ENCODE measurements around the gene DENND5A. TPM values are rescaled to one million over a fixed set of nuclear protein-coding genes. Genes with fewer than 3 reads are reported as not detected.

DENND5A gene
- total RNA-seq (2022; extraction: Qiagen RNA extraction; ENCODE audit: low read depth), result 41.6 to 52.5 TPM (median 43.4 TPM) in 5 replicates

GRCh38 chr11:9265211-9266131 is at the start of gene DENND5A:
Gene DENND5A, minus strand, starts transcription at chr11:9265350. Its CDS starts 281 bp downstream, at chr11:9265069.

GRCh38 chr11:9314291-9315077 is 49.3 kb upstream of the DENND5A start, which contains the start of gene TMEM41B:
Gene TMEM41B, minus strand, starts transcription at chr11:9314593. Its CDS starts 152 bp downstream, at chr11:9314441.

DNA sequence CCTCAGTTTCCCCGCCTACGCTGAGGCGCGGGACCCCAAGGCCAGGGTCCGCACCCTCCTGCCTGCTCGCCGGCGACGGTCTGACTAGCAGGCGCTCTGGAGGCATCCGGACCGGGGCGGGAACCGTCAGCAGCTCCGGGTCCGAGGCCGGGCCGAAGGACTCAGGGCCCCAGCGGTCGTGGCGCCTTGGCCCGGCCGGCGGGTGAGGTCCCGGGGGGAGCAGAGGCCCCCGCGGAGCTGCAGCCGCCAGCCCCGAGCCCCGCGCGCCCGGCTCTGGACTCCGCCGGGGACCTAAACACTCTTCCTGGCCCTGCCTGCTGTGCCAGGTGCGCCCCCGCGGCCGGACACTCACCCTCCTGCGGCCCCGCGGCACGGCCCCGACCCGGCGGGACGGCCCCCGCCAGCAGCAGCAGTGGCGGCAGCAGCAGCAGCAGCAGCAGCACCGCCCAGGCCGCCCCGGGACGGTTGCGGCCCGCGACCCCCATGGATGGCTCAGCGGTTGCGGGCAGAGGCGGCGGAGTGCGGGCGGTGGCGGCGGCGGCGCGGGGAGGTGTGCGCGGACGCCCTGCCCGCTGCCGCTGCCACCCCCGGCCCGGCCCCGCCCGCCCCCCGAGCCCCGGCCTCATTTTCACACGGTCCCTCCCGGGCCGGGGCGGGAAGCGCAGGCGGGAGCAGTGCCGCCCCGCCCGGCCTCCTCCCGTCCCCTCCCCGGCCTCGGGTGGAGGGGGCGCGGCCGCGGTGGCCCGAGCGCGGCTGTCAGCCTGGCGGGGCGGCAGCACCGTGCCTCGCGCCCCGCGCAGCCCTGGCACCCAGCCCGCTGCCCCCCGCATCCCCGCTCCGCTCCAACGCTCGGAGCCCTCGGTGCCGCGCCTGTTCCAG is 173.9 kb downstream of the DENND5A start, which contains the start of gene SCUBE2:
Gene SCUBE2, minus strand, starts transcription at position 556 of the 879 bp plus-strand sequence. Its CDS starts 71 bp downstream, at position 485.

Other genes with a start within 250 kb of the DENND5A start
- 0.25 to 0.78 TPM (median 0.44 TPM) in 5 replicates for gene SCUBE2, start 173.8 kb downstream of the DENND5A start, total RNA-seq (2022; extraction: Qiagen RNA extraction; ENCODE audit: low read depth)
- 11.7 to 29.4 TPM (median 24.7 TPM) in 5 replicates for gene TMEM41B, start 49.2 kb upstream of the DENND5A start, total RNA-seq (2022; extraction: Qiagen RNA extraction; ENCODE audit: low read depth)
- 68.4 to 114 TPM (median 98.7 TPM) in 5 replicates for gene IPO7, start 119.3 kb upstream of the DENND5A start, total RNA-seq (2022; extraction: Qiagen RNA extraction; ENCODE audit: low read depth)
- gene ZNF143, start 195.7 kb upstream of the DENND5A start, total RNA-seq (2022; extraction: Qiagen RNA extraction; ENCODE audit: low read depth), result 10.7 to 14.2 TPM (median 13.8 TPM) in 5 replicates

Data from A549 treated with ZK216348 at 1 μM for 4 hours (cell line).